HG03442 (cell line): ENCODE measurements around the gene DLL1.

Source experiments
- ATAC-seq: cut with Tn5 transposase; IDR thresholded peaks from one replicate; pipeline ENCODE4 v1.9.1; 2021; ENCODE audit warnings: mild to moderate bottlenecking, moderate library complexity; ENCODE audit not compliant: unreplicated experiment

The DLL1 gene

DNA sequence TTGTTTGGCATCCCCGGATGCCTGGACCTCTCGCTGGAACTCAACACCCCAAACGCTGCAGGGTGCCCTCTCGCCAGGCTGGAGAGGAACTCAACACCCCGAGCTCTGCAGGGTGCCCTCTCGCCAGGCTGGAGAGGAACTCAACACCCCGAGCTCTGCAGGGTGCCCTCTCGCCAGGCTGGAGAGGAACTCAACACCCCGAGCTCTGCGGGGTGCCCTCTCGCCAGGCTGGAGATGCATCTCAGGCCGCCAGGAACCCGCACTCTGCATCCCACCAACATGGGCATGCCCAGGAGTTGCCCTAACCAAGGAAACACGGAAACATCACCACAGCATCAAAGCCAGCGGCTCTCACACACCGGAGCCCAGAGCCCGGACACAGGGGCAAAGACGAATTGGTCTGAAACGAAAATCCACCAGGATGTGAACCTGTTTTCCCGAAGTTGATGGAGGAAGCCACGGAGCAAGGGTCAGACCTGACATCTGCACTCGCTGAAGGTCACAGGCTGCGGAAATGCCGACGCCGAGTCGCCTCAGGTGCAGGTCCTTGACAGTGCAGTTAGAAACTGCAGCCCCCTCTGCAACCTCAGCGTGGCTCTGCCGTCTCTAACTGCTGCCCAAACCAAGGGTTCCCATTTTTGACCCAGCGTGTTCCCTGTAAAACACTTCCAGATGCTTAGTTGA is 37.5 kb downstream of the DLL1 start:
- ATAC-seq, result no peak

DNA sequence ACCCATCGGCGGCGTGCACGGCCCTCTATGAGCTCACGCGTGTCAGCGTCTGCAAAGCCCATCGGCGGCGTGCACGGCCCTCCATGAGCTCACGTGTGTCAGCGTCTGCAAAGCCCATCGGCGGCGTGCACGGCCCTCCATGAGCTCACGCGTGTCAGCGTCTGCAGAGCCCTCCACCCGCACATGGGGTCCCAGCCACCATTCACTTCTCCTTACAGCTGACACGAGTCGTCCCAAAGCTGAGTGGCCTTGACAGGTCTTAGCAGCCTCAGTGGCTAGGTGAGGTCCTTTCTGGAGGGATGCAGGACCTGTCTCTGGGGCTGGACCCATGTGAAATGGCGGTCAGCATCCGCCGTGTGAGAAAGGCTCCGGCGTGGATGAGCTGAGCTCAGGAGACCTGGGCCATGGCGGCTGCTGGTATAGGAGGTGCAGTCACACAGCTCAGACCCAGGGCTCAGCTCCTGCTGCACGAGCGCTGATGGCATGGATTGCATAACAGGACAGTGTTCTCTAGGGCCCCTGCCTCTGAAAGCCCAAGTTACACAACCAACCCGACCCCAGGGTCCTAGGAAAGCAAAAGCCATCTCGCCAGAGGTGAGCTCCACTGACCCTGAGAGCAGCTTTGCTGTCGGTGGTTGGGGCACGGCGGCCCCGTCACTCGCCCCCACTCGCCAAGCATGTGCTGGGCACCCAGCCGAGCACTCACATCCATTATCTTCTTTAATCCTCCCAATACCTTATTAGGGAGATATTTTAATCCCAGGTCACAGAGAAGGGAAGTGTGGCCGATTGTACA is 38.9 kb downstream of the DLL1 start:
- ATAC-seq, result no peak

DNA sequence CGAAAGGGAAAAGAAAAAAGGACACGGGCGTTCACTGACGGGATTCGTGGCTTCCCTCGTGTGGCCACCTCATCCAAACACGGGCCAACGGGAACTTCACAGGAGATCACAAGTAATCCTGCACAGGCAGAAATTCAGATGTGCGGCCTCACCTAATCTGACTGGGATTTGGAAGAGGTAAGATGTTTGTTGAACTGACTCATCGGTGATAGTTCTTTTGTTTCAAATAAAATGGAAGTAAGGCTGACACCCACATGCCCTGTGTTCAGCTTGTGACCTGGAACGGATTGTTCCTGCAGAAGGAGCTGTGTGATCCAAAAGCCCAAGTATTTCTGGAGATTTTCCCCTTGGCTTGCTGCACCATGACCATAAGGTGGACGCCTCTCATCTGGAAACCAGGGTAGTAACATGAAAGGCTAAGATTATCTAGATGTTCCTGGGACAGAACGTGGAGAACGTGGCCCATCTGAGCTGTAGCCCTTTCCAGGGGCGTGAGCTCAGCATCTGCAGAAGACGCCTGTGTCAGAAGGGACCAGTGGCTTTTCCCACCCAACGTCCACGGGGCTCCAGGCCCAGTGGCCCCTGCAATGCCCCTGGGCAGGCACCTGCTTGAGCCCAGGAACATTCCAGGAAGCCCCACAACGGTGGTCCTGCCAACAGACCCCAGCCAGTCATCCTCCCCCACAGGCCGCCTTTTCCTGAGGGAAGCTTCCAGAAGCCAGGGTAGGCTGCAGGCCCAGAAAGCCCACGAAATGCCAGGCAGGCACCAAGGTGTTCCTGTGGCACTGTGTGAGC is 39.7 kb downstream of the DLL1 start:
- no peak for ATAC-seq

DNA sequence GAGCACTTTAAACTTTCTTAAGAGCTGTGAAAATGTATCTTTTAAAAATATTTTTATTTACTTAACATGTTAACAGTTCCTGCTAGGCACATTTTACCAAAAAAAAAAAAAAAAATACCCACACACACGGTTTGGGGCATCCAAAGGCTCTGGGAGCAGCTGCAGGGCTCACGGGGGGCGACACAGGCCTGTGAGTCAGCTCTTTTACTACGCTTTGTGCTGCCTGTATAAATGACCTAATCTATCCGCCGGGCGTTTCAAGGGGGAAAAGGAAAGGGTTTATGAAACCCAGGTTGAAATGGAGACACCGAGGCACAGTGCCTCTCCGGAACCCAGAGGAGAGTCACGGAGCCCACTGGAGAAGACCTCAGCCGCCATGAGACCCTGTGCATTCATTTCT is 40.4 kb downstream of the DLL1 start:
- no peak for ATAC-seq

DNA sequence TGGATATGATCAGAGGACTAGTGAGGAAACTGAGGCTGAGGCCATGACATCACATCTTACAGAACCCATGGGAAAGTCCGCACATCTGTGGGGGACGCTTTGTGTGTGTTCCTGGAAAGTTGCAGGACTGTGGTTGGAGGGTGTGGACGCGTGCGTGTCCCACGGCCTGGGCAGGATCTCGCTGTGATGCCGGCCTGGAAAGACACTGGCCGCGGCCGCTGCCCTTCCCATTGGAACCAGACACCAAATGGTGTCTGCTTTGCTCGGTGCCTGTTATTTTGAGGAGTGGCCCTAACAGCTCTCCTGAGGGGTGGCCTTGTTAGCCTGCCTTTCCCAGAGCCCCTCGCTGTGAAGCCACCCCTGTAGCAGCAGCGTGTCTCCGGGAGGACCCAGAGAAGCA is 41.1 kb downstream of the DLL1 start:
- ATAC-seq, result no peak

DNA sequence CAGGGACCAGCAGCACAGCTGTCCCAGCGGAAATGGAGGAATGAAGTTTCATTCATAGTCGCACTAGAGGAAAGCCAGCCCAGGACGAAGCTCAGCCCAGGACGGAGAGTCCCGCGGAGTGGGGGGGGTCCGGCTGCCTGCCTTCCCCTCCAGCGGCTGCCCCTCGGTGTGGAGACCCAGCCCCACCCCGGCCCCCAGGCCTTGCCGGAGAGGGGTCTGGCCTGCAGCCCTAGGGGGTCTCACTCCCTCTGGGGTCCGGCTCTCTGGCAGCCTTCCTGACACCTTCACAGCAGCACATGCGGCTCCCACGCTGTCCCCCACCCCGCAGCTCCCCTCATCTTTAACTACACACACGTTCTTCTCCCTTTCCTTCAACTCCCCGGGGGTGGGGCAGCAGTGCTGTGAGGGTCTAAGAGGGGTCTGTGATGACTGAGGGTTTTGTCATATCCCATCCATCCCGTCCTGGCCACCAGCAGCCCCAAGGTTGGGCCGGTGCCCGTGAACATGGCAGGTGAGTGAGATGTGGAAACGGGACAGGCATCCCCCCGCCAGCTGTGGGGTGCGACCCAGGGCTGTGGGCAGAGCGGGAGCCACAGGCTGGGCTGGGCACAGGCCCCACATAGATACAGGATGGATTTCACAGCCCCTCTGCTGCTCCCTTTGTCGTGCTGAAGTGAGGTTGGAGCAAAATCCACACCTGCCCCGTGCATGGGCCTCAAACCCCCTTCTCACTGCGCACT is 41.8 kb downstream of the DLL1 start:
- ATAC-seq, result no peak

DNA sequence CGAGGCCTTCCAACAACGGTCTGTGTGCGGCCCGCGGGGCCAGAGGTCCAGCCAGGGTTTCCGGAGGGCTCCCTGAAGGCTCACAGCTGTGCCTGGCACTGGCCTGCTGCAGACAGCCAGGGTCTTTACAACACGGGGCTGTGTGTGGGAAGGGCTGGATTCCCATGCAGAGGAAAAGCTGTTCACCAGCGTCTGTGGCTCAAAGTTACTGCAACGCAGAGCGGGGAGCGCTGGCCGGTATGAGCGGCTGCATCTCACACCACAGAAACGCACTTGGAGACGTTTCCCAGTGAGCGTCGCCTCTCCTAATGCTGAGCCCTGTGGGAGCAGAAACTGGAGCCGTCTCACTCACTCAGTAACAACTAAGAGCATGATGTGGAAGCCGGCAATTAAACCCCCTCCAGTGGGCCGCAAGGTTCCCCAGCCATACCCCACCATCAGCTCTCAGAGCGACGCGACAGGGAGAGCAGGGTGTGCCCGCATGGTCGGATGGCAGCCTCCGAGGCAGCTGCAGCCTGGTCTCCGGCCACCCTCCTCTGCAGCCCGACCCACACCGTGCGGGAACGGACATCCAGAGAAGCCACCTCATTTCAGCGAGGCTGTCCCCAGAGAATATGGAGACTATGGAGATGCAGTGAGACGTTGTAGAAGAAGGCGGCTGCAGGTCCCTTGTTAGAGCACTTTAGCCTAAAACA is 42.6 kb downstream of the DLL1 start:
- ATAC-seq, result no peak

DNA sequence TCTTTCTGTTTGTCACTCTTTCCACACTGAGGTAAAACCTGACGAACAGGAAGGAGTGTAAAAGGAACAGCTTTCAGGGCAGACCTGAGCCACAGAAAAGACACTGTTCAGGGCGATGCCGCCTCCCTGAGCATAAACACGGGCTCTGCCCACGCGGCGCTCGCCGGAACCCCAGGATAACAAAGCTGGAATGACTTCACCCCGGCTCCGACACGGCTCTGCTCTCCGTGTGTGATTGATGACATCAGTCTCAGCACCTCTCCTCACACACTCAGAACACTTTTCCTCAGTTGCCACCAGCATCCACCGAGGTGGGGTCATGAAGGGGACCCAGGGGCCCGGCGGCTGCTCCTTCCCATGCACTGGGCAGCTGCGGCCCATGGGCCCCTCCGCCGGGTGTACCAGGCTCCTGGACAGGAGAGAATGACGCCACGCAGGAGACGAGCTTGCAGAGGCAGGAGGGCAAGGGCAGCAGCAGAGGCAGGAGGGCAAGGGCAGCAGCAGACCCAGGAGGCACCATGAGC is 43.6 kb downstream of the DLL1 start:
- no peak for ATAC-seq

DNA sequence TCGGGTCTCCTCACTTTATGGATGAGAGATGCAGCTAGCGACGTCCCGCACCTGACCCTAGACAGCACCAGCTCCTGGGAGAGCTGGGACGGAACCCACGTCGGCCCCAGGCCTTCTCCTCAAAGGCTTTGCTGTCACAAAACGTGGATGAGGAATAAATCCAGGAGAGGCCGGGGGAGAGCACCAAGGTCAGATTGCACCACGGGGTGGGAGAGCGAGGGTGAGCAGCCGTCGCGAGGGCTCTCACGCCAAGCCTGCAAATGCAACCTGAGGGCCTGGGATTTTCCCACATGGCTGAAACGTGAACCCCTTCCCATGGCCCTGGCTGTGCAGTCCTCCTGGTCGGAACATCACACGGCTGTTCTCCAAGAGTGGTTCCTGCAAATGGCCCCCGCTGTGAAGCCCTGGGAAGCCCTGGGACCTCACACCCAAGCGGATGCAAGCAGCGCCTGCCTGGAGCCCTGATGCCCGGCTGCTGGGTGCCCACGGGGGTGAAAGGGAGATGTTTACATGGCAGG is 45.3 kb downstream of the DLL1 start:
- ATAC-seq, result no peak

DNA sequence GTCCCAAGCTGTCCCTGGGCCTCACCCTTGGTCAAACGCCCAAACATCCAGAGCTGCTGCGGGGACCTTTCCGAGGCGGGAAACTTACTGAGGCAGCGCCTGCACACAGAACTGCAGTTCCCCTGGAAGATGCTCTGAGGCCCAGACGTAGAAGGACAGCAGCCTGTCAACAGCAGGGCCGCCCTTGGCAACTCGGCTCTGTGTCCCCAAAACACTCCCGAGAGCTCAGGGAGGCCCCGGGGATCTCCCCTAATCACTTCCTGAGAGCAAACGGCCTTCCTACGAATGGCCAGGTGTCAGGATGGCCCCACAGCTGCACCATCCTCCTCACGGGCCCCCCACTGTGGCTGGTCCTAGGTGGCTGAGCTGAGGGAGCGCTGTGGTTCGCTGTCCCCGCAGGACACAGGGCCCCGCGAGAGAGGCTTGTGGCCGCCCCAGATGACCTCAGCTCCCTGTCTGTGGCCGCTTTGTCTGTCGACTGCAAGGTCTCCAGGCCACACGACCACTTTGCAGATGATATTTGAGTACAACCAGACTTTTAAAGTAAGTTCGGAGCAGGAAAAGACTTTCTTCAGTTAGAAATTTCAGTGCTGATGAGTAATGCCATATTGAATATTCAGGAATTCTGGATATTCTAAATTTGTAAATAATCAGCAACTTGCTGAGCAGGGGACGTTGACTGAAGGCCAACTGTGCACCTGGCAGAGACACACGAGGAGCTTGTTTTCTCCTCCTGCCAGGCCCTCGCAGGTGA is 46.0 kb downstream of the DLL1 start:
- no peak for ATAC-seq

DNA sequence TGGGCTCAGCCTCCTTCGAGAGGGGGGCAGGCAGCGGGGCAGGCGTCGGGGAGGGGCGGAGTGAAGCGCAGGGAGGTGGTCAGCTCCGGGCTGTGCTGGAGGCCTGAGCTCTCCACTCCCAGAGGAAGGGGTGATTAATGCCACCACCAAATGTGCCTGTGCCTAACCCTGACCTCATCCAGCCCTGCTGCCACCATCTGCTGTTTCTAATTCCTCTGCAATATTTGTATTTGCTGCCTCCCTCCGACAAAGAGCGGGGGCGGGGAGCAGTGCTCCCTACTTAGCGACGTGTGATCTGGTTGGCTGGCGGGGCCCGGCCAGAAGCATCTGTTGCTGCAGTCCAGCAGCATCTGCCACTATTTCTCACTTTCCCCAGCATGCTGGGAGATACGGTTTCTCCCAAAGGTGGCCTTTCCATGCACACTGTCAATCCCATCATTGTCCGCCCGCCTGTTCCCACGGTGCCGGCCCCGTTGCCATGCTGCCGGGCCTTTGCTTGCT is 47.0 kb downstream of the DLL1 start:
- ATAC-seq, result no peak

DNA sequence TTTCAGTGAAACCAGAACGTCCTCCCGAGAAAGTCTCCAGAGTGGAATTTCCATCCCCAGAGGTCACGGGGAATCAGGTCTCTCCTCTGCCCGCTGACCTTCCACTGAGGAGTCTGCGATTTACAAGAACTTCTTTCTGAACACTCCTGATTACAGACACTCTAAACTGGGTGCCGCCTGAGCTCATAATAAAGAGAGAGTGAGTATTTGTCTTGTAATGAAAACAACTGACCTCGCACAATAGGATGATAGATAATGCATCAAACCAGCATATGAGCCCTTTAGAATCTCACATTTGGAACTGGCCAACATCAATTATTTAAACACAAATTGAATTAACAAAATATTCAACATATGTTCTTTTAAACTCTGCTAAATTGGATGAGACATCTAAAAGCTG is 47.5 kb downstream of the DLL1 start:
- no peak for ATAC-seq

DNA sequence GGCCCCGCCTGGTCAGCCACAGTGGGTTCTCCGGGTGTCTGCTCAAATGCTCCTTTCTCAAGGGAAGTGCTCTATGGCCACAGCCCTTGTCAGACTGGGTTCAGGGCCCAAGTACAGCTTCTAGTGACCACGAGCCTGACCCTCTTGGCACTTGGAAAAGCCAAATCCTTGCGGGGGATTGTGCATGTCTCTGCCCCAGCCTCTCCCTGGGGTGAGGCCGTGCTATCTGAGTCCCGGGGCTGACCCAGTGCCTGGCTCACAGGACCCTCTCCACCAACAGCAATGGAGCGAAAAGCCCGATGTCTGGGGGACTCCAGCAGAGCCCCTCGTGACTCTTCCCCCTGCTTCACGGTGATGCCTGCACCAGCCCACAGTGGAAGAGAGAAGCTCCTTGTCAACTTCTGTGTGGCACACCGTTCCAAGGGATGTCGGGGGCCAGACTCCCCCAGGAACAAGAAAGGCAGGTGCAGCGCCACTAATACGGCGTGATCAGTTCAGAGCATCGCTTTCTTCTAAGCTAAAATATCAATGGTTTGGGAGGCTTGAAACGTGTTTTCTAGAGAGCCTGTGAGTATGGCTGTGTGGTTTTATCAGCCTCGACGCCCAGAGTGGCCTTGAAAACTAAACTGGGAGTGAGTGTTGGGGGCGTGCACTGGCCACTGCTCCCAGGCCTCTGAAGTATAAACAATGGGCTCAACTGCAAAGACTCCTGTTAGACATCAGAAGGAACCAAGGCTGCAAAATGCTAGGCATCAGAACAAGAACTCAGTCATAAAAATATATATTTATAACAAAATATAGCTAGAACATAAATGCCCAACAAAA is 51.9 kb downstream of the DLL1 start:
- ATAC-seq, result no peak

DNA sequence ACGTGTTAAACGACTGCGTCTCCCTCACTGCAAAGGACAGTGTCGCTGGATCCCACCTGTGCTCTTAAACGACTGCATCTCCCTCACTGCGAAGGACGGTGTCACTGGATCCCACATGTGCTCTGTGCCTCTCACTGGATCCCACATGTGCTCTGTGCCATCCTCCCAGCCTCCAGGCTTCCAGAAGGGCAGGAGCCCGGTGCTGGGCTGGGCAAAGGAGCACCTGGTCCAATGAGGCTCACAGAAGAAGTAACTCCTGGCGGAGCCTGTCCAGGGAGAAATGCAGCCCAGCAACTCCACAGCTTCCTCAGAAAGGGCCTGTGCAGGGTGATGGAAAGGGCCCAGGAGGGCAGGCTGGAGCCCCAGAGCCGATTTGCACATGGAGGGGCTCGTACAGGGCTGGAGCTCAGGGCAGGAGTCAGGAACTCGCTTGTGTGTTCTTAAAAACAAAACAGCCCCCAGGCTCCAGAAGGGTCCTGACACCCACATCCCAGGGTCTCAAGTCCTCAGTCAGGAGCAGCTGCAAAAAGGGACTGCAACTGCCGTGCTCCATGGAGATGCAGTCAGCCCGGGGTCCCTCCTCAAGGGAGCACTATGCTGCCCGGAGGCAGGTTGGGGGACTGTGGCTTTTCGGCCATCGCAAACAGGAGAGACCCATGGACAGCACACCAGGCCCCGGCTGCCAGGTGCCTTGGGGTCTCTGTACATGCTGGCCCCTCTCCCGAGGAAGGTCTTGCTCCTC is 52.7 kb downstream of the DLL1 start:
- ATAC-seq, result no peak

DNA sequence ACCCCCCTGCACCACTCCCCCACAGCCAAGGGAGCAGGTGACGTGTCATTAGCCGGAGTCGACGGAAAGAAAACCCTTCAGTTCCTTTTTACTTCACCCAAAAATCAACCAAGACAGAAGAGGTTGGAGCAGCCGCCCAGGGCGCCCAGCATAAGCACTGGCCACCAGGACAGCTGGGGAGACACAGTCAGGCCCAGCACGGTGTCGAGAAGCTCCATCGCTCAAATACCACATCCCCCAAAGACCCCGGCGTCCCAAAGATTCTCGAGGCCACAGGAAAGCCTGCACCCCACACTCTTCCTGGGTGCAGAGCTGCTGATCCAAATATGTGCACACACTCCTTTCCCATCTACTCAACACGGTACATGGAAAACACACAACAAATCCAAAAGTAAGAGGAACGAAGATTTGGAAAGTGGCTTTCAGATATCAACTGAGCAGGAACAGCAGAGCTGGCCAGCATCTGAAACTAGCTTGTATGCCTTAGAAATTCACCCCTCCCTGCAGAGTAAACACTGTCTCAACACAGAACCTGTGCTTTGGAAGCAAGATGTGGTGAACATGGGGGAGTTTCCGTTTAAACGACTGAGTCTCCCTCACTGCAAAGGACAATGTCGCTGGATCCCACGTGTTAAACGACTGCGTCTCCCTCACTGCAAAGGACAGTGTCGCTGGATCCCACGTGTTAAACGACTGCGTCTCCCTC is 54.6 kb downstream of the DLL1 start:
- ATAC-seq, result no peak

DNA sequence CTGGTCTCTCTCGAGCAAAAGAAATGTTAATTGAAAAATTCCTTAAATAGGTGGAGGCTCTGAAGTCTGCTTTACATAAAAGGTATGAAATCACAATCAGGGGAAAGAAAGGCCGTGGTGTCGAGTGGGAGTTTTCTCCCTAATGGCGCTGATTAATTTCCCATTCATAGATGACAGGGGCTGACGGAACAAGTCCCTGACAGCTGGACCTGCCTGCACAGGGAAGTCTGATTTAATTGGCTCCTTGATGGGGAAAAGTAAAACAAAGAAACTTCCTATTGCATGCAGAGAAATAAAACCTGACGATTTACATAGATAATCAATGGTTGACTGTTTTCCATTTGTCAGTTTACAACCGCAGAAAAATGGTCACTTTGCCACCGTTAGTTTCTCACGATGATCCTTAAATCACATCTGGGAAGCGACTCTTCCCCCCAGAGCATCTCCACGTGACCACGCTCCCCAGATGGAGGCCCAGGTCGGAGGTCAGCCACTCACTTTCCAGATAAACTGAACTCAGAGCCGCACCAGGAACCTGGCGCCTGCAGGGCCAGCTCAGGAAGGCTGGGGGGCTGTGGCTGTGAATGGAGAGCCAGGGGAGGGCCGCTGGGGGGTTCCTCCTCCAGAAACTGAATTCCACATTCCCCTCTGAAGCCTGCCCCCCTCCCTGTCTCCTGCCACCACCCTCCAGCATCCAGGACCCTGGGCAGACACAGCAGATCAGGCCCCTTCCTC is 55.3 kb downstream of the DLL1 start:
- no peak for ATAC-seq
